Calu3 (cell line): Measurements from ENCODE around the gene TTC13. TPM values are rescaled to one million over a fixed set of nuclear protein-coding genes. Genes with fewer than 3 reads are reported as not detected.
A peak's percentile ranks its signal among the peaks of the same experiment; 100 is the strongest.

Source experiments
- BruUV-seq: library from RNA; stranded (reverse); fragments of 400-500 nt; replicated peaks from 2 replicates; lab custom pipeline; 2021; lab: Mats Ljungman, UMichigan
- CTCF ChIA-PET: fragments of 300-600 bp; sonication (Branson Sonifier 250); formaldehyde crosslinking; loops from one replicate; lab custom pipeline; 2022; ENCODE audit warnings: antibody characterized with exemption; lab: Charles Lee
- DNase-seq: peaks from one replicate; pipeline ENCODE4 v3.0.0; 2022
- H3K27ac Mint-ChIP-seq: one replicate; pipeline ENCODE4 v1.8.0; 2022; ENCODE audit warnings: mixed read lengths; ENCODE audit not compliant: unreplicated experiment
- H3K27me3 Mint-ChIP-seq: one replicate; pipeline ENCODE4 v1.8.0; 2022; ENCODE audit warnings: mixed read lengths; ENCODE audit not compliant: unreplicated experiment
- H3K36me3 Mint-ChIP-seq: one replicate; pipeline ENCODE4 v1.8.0; 2022; ENCODE audit warnings: mild to moderate bottlenecking, moderate library complexity, mixed read lengths; ENCODE audit not compliant: insufficient read depth, unreplicated experiment
- H3K4me1 Mint-ChIP-seq: one replicate; pipeline ENCODE4 v1.8.0; 2022; ENCODE audit warnings: mild to moderate bottlenecking, low read depth, mixed read lengths; ENCODE audit not compliant: unreplicated experiment
- H3K4me3 Mint-ChIP-seq: one replicate; pipeline ENCODE4 v1.8.0; 2022; ENCODE audit warnings: mild to moderate bottlenecking, low read depth, moderate library complexity, mixed read lengths; ENCODE audit not compliant: unreplicated experiment
- H3K9me3 Mint-ChIP-seq: one replicate; pipeline ENCODE4 v1.8.0; 2022; ENCODE audit warnings: low read depth, mixed read lengths; ENCODE audit not compliant: unreplicated experiment
- intact Hi-C: fragments of 100-400 bp; cut with micrococcal nuclease; formaldehyde crosslinking; loops from one replicate; pipeline ENCODE4 v1.10.0; 2022; ENCODE audit not compliant: unreplicated experiment
- total RNA-seq: library from RNA; stranded (reverse); gene quantifications from 2 replicates; pipeline ENCODE4 v1.2.3, GENCODE V29; 2022
- TF ChIP-seq, protein P1 (sequence below): fragments of 200-600 bp; IDR thresholded peaks from one replicate; pipeline ENCODE4 v1.8.0; 2022; ENCODE audit warnings: antibody characterized with exemption; ENCODE audit not compliant: unreplicated experiment

TTC13 gene
- total RNA-seq, 1 experiment from 2014 or later, result 35.6 TPM

DNA sequence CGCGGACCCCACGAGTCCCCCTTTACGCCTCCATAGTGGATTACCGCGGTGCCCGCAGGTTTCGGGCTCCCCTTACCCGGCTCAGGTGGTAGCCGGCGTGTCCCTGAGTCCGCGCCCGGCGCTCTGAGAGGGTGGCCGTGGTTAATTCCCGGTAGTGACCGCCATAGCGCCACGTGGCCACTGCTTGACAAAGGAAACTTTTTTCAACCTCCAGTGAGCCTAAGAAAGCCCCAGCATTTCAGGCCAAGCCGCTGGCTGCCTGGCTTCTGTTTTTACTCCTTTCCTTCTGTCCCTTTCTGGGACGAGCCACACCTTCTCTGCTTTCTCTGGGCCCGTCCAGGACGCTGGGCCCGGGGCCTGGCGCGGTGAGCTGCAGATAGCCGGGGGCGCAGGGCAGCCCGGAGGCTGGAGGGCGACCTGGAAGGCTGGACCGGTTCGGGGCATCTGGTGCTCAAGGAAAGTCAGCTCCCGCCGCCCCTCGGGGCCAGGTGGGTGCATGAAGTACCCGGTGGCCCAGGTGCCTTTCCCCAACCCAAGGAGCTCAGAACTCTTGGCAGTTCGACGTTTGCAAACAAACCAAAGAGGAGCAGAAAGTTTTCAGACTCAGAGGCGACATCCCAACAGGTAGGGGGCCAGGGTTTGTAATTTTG lies 109.8 kb downstream of the TTC13 start:
- peaks cover 42% of the 10 kb centered on the region for H3K4me1 Mint-ChIP-seq
- intact Hi-C loops, result loop anchor here (5.0 kb wide), 2 partner anchors 108 to 468 kb away; partner anchors contain the start of genes ARV1, EXOC8, SPRTN and TTC13
- TSS peak; percentile 74 for BruUV-seq
- peaks cover 38% of the 10 kb centered on the region for H3K36me3 Mint-ChIP-seq
- TF ChIP-seq, protein P1, sequence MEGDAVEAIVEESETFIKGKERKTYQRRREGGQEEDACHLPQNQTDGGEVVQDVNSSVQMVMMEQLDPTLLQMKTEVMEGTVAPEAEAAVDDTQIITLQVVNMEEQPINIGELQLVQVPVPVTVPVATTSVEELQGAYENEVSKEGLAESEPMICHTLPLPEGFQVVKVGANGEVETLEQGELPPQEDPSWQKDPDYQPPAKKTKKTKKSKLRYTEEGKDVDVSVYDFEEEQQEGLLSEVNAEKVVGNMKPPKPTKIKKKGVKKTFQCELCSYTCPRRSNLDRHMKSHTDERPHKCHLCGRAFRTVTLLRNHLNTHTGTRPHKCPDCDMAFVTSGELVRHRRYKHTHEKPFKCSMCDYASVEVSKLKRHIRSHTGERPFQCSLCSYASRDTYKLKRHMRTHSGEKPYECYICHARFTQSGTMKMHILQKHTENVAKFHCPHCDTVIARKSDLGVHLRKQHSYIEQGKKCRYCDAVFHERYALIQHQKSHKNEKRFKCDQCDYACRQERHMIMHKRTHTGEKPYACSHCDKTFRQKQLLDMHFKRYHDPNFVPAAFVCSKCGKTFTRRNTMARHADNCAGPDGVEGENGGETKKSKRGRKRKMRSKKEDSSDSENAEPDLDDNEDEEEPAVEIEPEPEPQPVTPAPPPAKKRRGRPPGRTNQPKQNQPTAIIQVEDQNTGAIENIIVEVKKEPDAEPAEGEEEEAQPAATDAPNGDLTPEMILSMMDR, result no peak
- no peaks in the 10 kb centered on the region for H3K9me3 Mint-ChIP-seq
- peak; percentile 78 for DNase-seq
- no peaks in the 10 kb centered on the region for H3K27me3 Mint-ChIP-seq
- H3K4me3 Mint-ChIP-seq, result peak overlapping the region; percentile 86
- CTCF ChIA-PET, result interaction anchor here (0.6 to 3.1 kb wide), 6 partner anchors 10 to 469 kb away, joined by 3 to 12 read pairs (median 4); partner anchors contain the start of genes EXOC8, FAM89A and SPRTN
- H3K27ac Mint-ChIP-seq, result peak overlapping the region; percentile 97

DNA sequence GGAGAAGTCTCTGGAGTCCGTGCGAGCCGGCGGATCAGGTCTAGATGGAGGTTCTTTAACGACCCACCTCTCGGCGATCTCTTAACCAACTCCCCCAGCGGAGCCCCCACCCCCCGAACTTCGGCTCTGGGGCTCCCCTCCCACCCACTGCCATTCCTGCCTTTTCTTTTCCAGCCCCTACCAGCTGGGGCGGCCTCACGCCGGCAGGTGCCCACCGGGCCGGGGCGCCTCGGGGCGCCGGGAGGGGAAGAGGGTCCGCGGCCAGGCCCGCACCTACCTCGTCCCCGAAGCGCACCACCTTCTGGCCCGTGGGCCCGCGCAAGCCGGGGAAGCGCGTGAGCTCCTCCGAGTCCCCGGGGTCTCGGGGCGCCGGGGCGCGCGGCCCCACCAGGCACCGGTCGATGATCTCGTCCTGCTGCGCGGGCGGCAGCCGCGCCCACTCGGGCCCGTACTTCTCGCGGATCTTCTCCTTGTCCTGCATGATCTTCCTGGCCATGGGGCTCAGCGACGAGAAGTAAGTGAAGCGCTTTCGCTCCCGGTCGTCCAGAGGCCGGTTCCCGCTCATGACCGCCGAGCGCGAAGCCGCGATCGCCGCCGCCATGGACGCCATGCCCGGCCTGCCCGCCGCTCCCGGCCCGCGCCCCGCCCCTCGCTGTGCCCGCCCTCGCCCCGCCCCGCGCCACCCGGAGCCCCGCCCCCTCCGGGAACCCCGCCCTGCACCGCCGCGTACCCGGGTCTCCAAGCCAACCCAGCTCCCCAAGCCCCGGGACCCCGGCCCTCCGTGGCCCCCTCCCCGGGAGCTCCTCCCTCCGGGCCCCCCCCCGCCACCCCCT lies 110.5 kb downstream of the TTC13 start, which contains the start of gene C1orf198:
C1orf198 (minus strand) TSS at position 619 of the 833 bp plus-strand sequence; CDS start at position 610, 9 bp downstream.
- no peaks in the 10 kb centered on the region for H3K9me3 Mint-ChIP-seq
- peak; percentile 88 for DNase-seq
- no TSS peak for BruUV-seq
- intact Hi-C loops, result loop anchor here (2.0 to 5.0 kb wide), 4 partner anchors 43 to 469 kb away; partner anchors contain the start of genes ARV1, EXOC8, SPRTN and TTC13
- peaks cover 44% of the 10 kb centered on the region for H3K36me3 Mint-ChIP-seq
- H3K4me3 Mint-ChIP-seq, result peak within 1 kb of the TSS; percentile 86
- CTCF ChIA-PET, result interaction anchor here (0.6 to 3.1 kb wide), 7 partner anchors 8 to 470 kb away, joined by 3 to 12 read pairs (median 4); partner anchors contain the start of genes EXOC8 and SPRTN
- H3K27ac Mint-ChIP-seq, result peak within 1 kb of the TSS; percentile 97
- H3K27me3 Mint-ChIP-seq, result no peaks in the 10 kb centered on the region
- H3K4me1 Mint-ChIP-seq, result peaks cover 50% of the 10 kb centered on the region
- TF ChIP-seq, protein P1, result no peak

GRCh38 chr1:230867101-230867902 lies 111.4 kb downstream of the TTC13 start:
- peaks cover 44% of the 10 kb centered on the region for H3K36me3 Mint-ChIP-seq
- no peak for DNase-seq
- H3K27me3 Mint-ChIP-seq, result no peaks in the 10 kb centered on the region
- CTCF ChIA-PET, result interaction anchor here (1.0 to 3.1 kb wide), 7 partner anchors 9 to 69 kb away, joined by 3 to 12 read pairs (median 3); no protein-coding TSS in a partner anchor
- TSS peak; percentile 57 for BruUV-seq
- intact Hi-C loops, result loop anchor here (2.0 to 5.0 kb wide), 4 partner anchors 43 to 470 kb away; partner anchors contain the start of genes ARV1, EXOC8, SPRTN and TTC13
- peaks cover 58% of the 10 kb centered on the region for H3K4me1 Mint-ChIP-seq
- H3K4me3 Mint-ChIP-seq, result peak overlapping the region; percentile 86
- TF ChIP-seq, protein P1, result no peak
- peak overlapping the region; percentile 97 for H3K27ac Mint-ChIP-seq
- H3K9me3 Mint-ChIP-seq, result no peaks in the 10 kb centered on the region
